KOPT-K1 (cell line): ENCODE measurements around the gene ACOT11.
"Not testable (repeated sequence)": the region's sequence is repeated elsewhere in the genome, so short reads cannot be mapped to it uniquely, and the experiment has no call there.

Experiments
- H3K27ac ChIP-seq: fragments of 200-600 bp; sonication (generic); 2 replicates; pipeline ENCODE4 v1.5.1; 2016; ENCODE audit warnings: antibody characterized with exemption, mild to moderate bottlenecking, low read depth, low read length; ENCODE audit not compliant: poor library complexity, severe bottlenecking
- H3K36me3 ChIP-seq: fragments of 200-600 bp; sonication (generic); 2 replicates; pipeline ENCODE4 v1.5.1; 2017; ENCODE audit warnings: antibody characterized with exemption, mild to moderate bottlenecking, low read length, moderate library complexity; ENCODE audit not compliant: insufficient read depth
- H3K9me3 ChIP-seq: fragments of 200-600 bp; sonication (generic); 2 replicates; pipeline ENCODE4 v1.5.1; 2017; ENCODE audit warnings: antibody characterized with exemption, low read length, mild to moderate bottlenecking; ENCODE audit not compliant: insufficient read depth, poor library complexity, severe bottlenecking

The ACOT11 gene

GRCh38 chr1:54547601-54548388, at the start of gene ACOT11:
TSS of gene ACOT11 (plus strand) at chr1:54548228. CDS start at chr1:54548310, 82 bp downstream.
- Histone ChIP-seq H3K27ac (no peak within 1 kb of the TSS), H3K9me3 (no peaks in the 10 kb centered on the region)

GRCh38 chr1:54498383-54499096, 49.5 kb upstream of the ACOT11 start:
- no peaks in the 10 kb centered on the region for H3K9me3 ChIP-seq
- no peaks in the 10 kb centered on the region for H3K36me3 ChIP-seq
- no peak overlapping the region for H3K27ac ChIP-seq

More at GRCh38 chr1:54547601-54548388, at the start of gene ACOT11:
- H3K36me3 ChIP-seq: no peaks in the 10 kb centered on the region

- no peaks in the 10 kb centered on the region for H3K36me3 ChIP-seq
- no peaks in the 10 kb centered on the region for H3K9me3 ChIP-seq
- H3K27ac ChIP-seq: no peak overlapping the region
Measured at GRCh38 chr1:54499097-54499359, 49.0 kb upstream of the ACOT11 start.

- H3K9me3 ChIP-seq: no peaks in the 10 kb centered on the region
- H3K27ac ChIP-seq: no peak overlapping the region
- H3K36me3 ChIP-seq: no peaks in the 10 kb centered on the region
Measured at GRCh38 chr1:54499360-54500106, 48.5 kb upstream of the ACOT11 start.

- Histone ChIP-seq H3K27ac (no peak overlapping the region), H3K9me3 (no peaks in the 10 kb centered on the region), H3K36me3 (no peaks in the 10 kb centered on the region)
Measured at GRCh38 chr1:54500107-54500431, 48.0 kb upstream of the ACOT11 start.

- no peaks in the 10 kb centered on the region for H3K9me3 ChIP-seq
- no peaks in the 10 kb centered on the region for H3K36me3 ChIP-seq
- no peak overlapping the region for H3K27ac ChIP-seq
Measured at GRCh38 chr1:54501849-54502248, 46.2 kb upstream of the ACOT11 start.

- H3K36me3 ChIP-seq: no peaks in the 10 kb centered on the region
- H3K27ac ChIP-seq: no peak overlapping the region
- no peaks in the 10 kb centered on the region for H3K9me3 ChIP-seq
Measured at GRCh38 chr1:54502342-54502741, 45.7 kb upstream of the ACOT11 start.

- no peaks in the 10 kb centered on the region for H3K36me3 ChIP-seq
- H3K27ac ChIP-seq: no peak overlapping the region
- no peaks in the 10 kb centered on the region for H3K9me3 ChIP-seq
Measured at GRCh38 chr1:54506594-54506993, 41.4 kb upstream of the ACOT11 start.

GRCh38 chr1:54507033-54507870, 40.8 kb upstream of the ACOT11 start:
- H3K36me3 ChIP-seq: no peaks in the 10 kb centered on the region
- no peaks in the 10 kb centered on the region for H3K9me3 ChIP-seq
- no peak overlapping the region for H3K27ac ChIP-seq

- H3K27ac ChIP-seq: no peak overlapping the region
- H3K36me3 ChIP-seq: no peaks in the 10 kb centered on the region
- no peaks in the 10 kb centered on the region for H3K9me3 ChIP-seq
Measured at GRCh38 chr1:54510715-54511270, 37.2 kb upstream of the ACOT11 start.

GRCh38 chr1:54513921-54514580, 34.0 kb upstream of the ACOT11 start:
- not testable (repeated sequence) for H3K9me3 ChIP-seq, H3K36me3 ChIP-seq, H3K27ac ChIP-seq

GRCh38 chr1:54516249-54516920, 31.6 kb upstream of the ACOT11 start:
- Histone ChIP-seq H3K27ac (no peak overlapping the region), H3K9me3 (no peaks in the 10 kb centered on the region), H3K36me3 (no peaks in the 10 kb centered on the region)

- Histone ChIP-seq H3K27ac (no peak overlapping the region), H3K9me3 (no peaks in the 10 kb centered on the region), H3K36me3 (no peaks in the 10 kb centered on the region)
Measured at GRCh38 chr1:54517496-54517895, 30.5 kb upstream of the ACOT11 start.

GRCh38 chr1:54518489-54518888, 29.5 kb upstream of the ACOT11 start:
- Histone ChIP-seq H3K36me3 (no peaks in the 10 kb centered on the region), H3K27ac (no peak overlapping the region), H3K9me3 (no peaks in the 10 kb centered on the region)
